CD8-positive, alpha-beta memory T cell (primary cell): Measurements from ENCODE around the gene ZSCAN22. TPM values are rescaled to one million over a fixed set of nuclear protein-coding genes. Genes with fewer than 3 reads are reported as not detected.

ENCODE experiments used
- CTCF ChIA-PET: fragments of 350-600 bp; sonication (Branson Sonifier 250); formaldehyde crosslinking; loops from one replicate; lab custom pipeline; 2021; ENCODE audit warnings: antibody characterized with exemption; lab: Charles Lee
- POLR2A ChIA-PET: fragments of 350-600 bp; sonication (Branson Sonifier 250); formaldehyde crosslinking; loops from one replicate; lab custom pipeline; 2021; ENCODE audit warnings: antibody characterized with exemption; lab: Charles Lee
- DNase-seq, 5 donors: peaks; one replicate each; pipeline versions ENCODE4 v3.0.0 to v3.0.0-alpha.2; 2020 to 2022; ENCODE audit warnings: mixed read lengths in 1 of 5
- H3K27ac ChIP-seq: one replicate; pipeline ENCODE4 v1.7.0; 2013; ENCODE audit warnings: low read depth, mild to moderate bottlenecking, low read length, moderate library complexity
- H3K27me3 ChIP-seq: 2 replicates; pipeline ENCODE4 v1.7.0; 2013; ENCODE audit warnings: low read length, mild to moderate bottlenecking; ENCODE audit not compliant: insufficient read depth, poor library complexity, severe bottlenecking
- H3K36me3 ChIP-seq: 2 replicates; pipeline ENCODE4 v1.7.0; 2013; ENCODE audit warnings: mild to moderate bottlenecking, low read length, moderate library complexity; ENCODE audit not compliant: insufficient read depth
- H3K4me1 ChIP-seq: 2 replicates; pipeline ENCODE4 v1.7.0; 2013; ENCODE audit warnings: mild to moderate bottlenecking, low read length, moderate library complexity; ENCODE audit not compliant: insufficient read depth
- H3K4me3 ChIP-seq: 2 replicates; pipeline ENCODE4 v1.7.0; 2013; ENCODE audit warnings: mild to moderate bottlenecking, low read length
- H3K9me3 ChIP-seq: 2 replicates; pipeline ENCODE4 v1.7.0; 2013; ENCODE audit warnings: mild to moderate bottlenecking, low read length
- H3K27ac Mint-ChIP-seq, 8 donors: one replicate each; pipeline ENCODE4 v1.8.0; 2020 to 2021; ENCODE audit warnings: mixed read lengths in 8 of 8, mild to moderate bottlenecking in 6 of 8, inconsistent platforms in 3 of 8, moderate library complexity in 3 of 8
- H3K27me3 Mint-ChIP-seq, 2 donors: one replicate each; pipeline ENCODE4 v1.8.0; 2020 to 2021; ENCODE audit warnings: mixed read lengths in 2 of 2, mild to moderate bottlenecking in 1 of 2, moderate library complexity in 1 of 2
- H3K36me3 Mint-ChIP-seq, 3 donors: one replicate each; pipeline ENCODE4 v1.8.0; 2020 to 2021; ENCODE audit warnings: mixed read lengths in 3 of 3, inconsistent platforms in 1 of 3, mild to moderate bottlenecking in 1 of 3
- H3K4me1 Mint-ChIP-seq, 3 donors: one replicate each; pipeline ENCODE4 v1.8.0; 2020 to 2021; ENCODE audit warnings: mixed read lengths in 3 of 3, inconsistent platforms in 1 of 3, mild to moderate bottlenecking in 1 of 3
- H3K4me3 Mint-ChIP-seq, 7 donors: one replicate each; pipeline ENCODE4 v1.8.0; 2020 to 2021; ENCODE audit warnings: mixed read lengths in 7 of 7, mild to moderate bottlenecking in 6 of 7, moderate library complexity in 4 of 7, inconsistent platforms in 2 of 7
- H3K9me3 Mint-ChIP-seq, 5 donors: one replicate each; pipeline ENCODE4 v1.8.0; 2020 to 2022; ENCODE audit warnings: mixed read lengths in 5 of 5, mild to moderate bottlenecking in 3 of 5, moderate library complexity in 2 of 5, inconsistent platforms in 1 of 5
- polyA plus RNA-seq: library from polyadenylated mRNA; unstranded; fragments of 300-500 nt; fragmentation: Illumina TruSeq; gene quantifications from one replicate; pipeline ENCODE4 v1.2.3, GENCODE V29; 2021
- total RNA-seq, 2 experiments: library from RNA; stranded (reverse); gene quantifications; one replicate each; pipeline ENCODE4 v1.2.3, GENCODE V29; 2021

The ZSCAN22 gene
- total and polyA plus RNA-seq, 3 experiments from 2014 or later = 2.7 to 5.7 (median 5.3) TPM

DNA sequence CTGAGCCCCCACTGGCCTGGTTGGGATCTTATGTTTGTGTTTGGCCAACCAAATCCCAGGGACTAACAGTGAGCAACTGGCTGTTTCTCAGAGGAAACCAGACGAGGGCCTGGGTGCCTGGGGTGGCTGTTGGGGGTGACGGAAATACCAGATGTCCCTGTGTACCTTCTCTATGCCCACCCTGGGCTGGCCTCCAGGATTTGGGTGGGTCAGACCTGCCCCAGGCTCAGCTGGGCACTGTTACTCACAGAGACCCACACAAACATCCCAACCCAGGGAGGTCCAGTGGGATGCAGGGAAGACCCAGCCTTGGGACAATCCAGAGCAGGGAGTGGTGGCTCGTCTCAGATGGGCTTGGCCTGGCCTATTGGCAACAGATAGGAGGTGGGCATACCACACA is 8.8 kb downstream of the ZSCAN22 start:
- no peaks in the 10 kb centered on the region for H3K4me1 ChIP-seq
- Mint-ChIP-seq H3K36me3 (peaks cover 13 to 51% (median 18%) of the 10 kb centered on the region in 3 donors), H3K27me3 (no peaks in the 10 kb centered on the region), H3K9me3 (no peaks in the 10 kb centered on the region), H3K4me3 (no peak overlapping the region), H3K4me1 (peaks cover 5 to 6% (median 6%) of the 10 kb centered on the region in 3 donors), H3K27ac (no peak overlapping the region)
- DNase-seq = no peak
- ChIA-PET CTCF (no interaction called here), POLR2A (no interaction called here)
- H3K27ac ChIP-seq = no peak overlapping the region
- no peaks in the 10 kb centered on the region for H3K9me3 ChIP-seq
- peaks cover 7% of the 10 kb centered on the region for H3K36me3 ChIP-seq
- H3K4me3 ChIP-seq = no peak overlapping the region
- H3K27me3 ChIP-seq = no peaks in the 10 kb centered on the region

DNA sequence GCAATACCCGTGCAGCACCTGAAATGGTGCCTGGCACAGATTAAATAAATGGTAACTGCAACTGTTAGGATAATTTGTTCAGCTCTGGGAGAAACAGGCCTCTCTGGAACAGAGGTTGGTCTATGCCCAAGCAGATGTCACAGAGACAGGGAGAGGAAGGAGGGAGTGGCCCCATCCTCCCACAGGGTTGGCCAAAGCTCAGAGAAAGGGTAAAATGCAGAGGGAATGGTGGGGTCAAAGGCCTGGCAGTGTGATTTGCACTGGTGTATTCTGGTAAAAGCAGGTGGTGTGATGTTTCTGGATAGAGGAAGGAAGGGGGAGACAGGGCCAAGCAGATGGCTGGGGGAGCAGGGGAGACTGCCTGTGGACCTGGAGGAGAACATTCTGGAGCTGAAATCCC is 9.4 kb downstream of the ZSCAN22 start:
- no peak for DNase-seq
- ChIA-PET CTCF (no interaction called here), POLR2A (no interaction called here)
- Mint-ChIP-seq H3K27ac (peak overlapping the region in 1 of 8 donors; percentile 60), H3K9me3 (no peaks in the 10 kb centered on the region), H3K4me1 (peaks cover 5 to 6% (median 6%) of the 10 kb centered on the region in 3 donors), H3K4me3 (no peak overlapping the region), H3K27me3 (no peaks in the 10 kb centered on the region), H3K36me3 (peaks cover 16 to 56% (median 20%) of the 10 kb centered on the region in 3 donors)
- H3K36me3 ChIP-seq = peaks cover 7% of the 10 kb centered on the region
- no peaks in the 10 kb centered on the region for H3K27me3 ChIP-seq
- H3K4me1 ChIP-seq = no peaks in the 10 kb centered on the region
- H3K27ac ChIP-seq = no peak overlapping the region
- H3K9me3 ChIP-seq = no peaks in the 10 kb centered on the region
- H3K4me3 ChIP-seq = no peak overlapping the region

DNA sequence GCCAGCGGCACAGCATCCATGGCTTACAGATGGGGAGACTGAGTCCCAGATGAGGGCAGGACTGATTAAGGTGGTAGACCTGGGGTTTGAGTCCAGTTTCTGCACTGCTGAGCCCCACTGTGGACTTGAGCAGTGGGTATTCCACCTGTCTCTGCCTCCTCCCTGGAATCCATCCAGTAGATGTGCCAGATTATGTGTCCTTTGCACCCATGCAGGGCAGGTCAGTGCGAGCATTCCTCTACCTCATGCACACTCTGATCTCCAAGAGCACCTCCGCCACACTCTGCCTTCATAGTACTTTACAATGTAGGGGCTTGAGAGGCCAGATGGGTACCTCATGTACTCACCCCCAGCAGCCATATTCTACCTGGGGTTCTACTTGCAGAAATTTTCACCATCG is 10.0 kb downstream of the ZSCAN22 start:
- H3K27ac Mint-ChIP-seq = no peak overlapping the region

DNA sequence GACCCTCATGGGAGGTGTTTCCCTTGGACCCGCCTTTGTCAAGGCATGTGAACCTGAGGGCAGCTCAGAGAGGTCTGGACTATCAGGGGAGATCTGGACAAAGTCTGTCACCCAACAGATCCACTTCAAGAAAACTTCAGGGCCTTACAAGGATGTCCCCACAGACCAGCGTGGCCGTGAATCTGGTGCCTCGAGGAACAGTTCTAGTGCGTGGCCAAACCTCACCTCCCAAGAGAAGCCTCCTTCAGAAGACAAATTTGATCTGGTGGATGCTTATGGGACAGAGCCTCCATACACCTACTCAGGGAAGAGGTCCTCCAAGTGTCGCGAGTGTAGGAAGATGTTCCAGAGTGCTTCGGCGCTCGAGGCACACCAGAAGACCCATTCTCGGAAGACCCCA is 11.5 kb downstream of the ZSCAN22 start:
- Histone ChIP-seq H3K36me3 (peaks cover 7% of the 10 kb centered on the region), H3K4me1 (no peaks in the 10 kb centered on the region), H3K27ac (no peak overlapping the region), H3K27me3 (no peaks in the 10 kb centered on the region), H3K4me3 (no peak overlapping the region), H3K9me3 (no peaks in the 10 kb centered on the region)
- peaks cover 16 to 58% (median 29%) of the 10 kb centered on the region in 3 donors for H3K36me3 Mint-ChIP-seq
- peak overlapping the region in 1 of 8 donors; percentile 36 for H3K27ac Mint-ChIP-seq
- no peak overlapping the region for H3K4me3 Mint-ChIP-seq
- H3K9me3 Mint-ChIP-seq = no peaks in the 10 kb centered on the region
- POLR2A ChIA-PET = no interaction called here
- H3K27me3 Mint-ChIP-seq = no peaks in the 10 kb centered on the region
- H3K4me1 Mint-ChIP-seq = peaks cover 5 to 6% (median 6%) of the 10 kb centered on the region in 3 donors
- CTCF ChIA-PET = no interaction called here
- no peak for DNase-seq

More for the DNA sequence above, 10.0 kb downstream of the ZSCAN22 start:
- no peaks in the 10 kb centered on the region for H3K4me1 ChIP-seq
- H3K27me3 Mint-ChIP-seq = no peaks in the 10 kb centered on the region
- no peaks in the 10 kb centered on the region for H3K9me3 Mint-ChIP-seq
- no peak for DNase-seq
- no peaks in the 10 kb centered on the region for H3K27me3 ChIP-seq
- H3K27ac ChIP-seq = no peak overlapping the region
- H3K4me3 Mint-ChIP-seq = no peak overlapping the region
- CTCF ChIA-PET = no interaction called here
- H3K9me3 ChIP-seq = no peaks in the 10 kb centered on the region
- peaks cover 5 to 6% (median 6%) of the 10 kb centered on the region in 3 donors for H3K4me1 Mint-ChIP-seq
- H3K4me3 ChIP-seq = no peak overlapping the region
- POLR2A ChIA-PET = no interaction called here
- H3K36me3 ChIP-seq = peaks cover 7% of the 10 kb centered on the region
- peaks cover 16 to 59% (median 23%) of the 10 kb centered on the region in 3 donors for H3K36me3 Mint-ChIP-seq

DNA sequence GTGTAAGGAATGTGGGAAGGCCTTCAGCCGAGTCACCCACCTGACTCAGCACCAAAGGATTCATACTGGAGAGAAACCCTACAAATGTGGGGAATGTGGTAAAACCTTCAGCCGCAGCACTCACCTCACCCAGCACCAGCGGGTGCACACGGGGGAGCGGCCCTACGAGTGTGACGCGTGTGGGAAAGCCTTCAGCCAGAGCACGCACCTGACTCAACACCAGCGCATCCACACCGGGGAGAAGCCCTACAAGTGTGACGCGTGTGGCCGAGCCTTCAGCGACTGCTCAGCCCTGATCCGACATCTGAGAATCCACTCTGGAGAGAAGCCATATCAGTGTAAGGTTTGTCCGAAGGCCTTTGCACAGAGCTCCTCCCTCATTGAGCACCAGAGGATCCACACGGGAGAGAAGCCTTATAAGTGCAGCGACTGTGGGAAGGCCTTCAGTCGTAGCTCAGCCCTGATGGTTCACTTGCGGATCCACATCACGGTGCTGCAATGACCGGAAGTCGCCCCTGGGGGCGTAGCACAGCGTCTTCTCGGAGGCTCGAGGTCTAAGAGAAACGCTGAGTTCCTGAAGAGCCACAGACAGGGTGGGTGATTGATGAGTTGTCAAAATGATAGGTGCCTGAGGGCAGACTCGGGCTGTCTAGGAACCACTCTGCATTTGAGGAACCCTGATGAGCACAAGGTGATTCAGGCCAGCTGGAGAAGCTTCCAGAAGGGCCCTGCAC is 12.2 kb downstream of the ZSCAN22 start:
- DNase-seq = peak in 1 of 5 donors; percentile 45
- ChIA-PET CTCF (no interaction called here), POLR2A (no interaction called here)
- Histone ChIP-seq H3K27ac (no peak overlapping the region), H3K36me3 (peaks cover 7% of the 10 kb centered on the region), H3K4me1 (no peaks in the 10 kb centered on the region), H3K9me3 (no peaks in the 10 kb centered on the region), H3K4me3 (no peak overlapping the region), H3K27me3 (no peaks in the 10 kb centered on the region)
- Mint-ChIP-seq H3K9me3 (no peaks in the 10 kb centered on the region), H3K27me3 (no peaks in the 10 kb centered on the region), H3K27ac (no peak overlapping the region), H3K4me3 (no peak overlapping the region), H3K4me1 (peaks cover 5 to 6% (median 6%) of the 10 kb centered on the region in 3 donors), H3K36me3 (peaks cover 16 to 59% (median 29%) of the 10 kb centered on the region in 3 donors)

DNA sequence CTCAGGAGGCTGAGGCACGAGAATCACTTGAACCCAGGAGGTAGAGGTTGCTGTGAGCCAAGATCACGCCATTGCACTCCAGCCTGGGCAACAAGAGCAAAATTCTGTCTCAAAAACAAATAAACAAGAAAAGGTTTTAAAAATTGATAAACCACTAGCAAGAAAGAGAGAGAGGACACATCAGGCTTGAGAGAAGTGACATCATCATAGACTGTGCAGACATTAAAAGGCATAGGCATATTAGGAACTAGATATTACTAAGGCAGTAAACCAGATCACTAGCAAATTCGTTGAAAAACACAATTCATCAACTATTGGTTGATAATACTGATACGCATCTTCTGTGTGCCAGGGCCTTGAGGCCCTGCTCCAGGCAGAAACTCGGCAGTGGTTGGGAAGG is 18.8 kb downstream of the ZSCAN22 start:
- H3K27ac Mint-ChIP-seq = peak overlapping the region; percentile 67 to 94 (median 83)
- no peaks in the 10 kb centered on the region for H3K9me3 ChIP-seq
- H3K36me3 ChIP-seq = no peaks in the 10 kb centered on the region
- H3K27me3 ChIP-seq = no peaks in the 10 kb centered on the region
- peaks cover 26 to 36% (median 32%) of the 10 kb centered on the region in 3 donors for H3K4me1 Mint-ChIP-seq
- H3K27me3 Mint-ChIP-seq = no peaks in the 10 kb centered on the region
- H3K9me3 Mint-ChIP-seq = no peaks in the 10 kb centered on the region
- H3K4me3 ChIP-seq = no peak overlapping the region
- POLR2A ChIA-PET = no interaction called here
- peak overlapping the region; percentile 75 to 94 (median 91) for H3K4me3 Mint-ChIP-seq
- CTCF ChIA-PET = no interaction called here
- no peak for DNase-seq
- H3K27ac ChIP-seq = no peak overlapping the region
- peaks cover 19% of the 10 kb centered on the region for H3K4me1 ChIP-seq
- peaks cover 3 to 17% (median 15%) of the 10 kb centered on the region in 3 donors for H3K36me3 Mint-ChIP-seq

DNA sequence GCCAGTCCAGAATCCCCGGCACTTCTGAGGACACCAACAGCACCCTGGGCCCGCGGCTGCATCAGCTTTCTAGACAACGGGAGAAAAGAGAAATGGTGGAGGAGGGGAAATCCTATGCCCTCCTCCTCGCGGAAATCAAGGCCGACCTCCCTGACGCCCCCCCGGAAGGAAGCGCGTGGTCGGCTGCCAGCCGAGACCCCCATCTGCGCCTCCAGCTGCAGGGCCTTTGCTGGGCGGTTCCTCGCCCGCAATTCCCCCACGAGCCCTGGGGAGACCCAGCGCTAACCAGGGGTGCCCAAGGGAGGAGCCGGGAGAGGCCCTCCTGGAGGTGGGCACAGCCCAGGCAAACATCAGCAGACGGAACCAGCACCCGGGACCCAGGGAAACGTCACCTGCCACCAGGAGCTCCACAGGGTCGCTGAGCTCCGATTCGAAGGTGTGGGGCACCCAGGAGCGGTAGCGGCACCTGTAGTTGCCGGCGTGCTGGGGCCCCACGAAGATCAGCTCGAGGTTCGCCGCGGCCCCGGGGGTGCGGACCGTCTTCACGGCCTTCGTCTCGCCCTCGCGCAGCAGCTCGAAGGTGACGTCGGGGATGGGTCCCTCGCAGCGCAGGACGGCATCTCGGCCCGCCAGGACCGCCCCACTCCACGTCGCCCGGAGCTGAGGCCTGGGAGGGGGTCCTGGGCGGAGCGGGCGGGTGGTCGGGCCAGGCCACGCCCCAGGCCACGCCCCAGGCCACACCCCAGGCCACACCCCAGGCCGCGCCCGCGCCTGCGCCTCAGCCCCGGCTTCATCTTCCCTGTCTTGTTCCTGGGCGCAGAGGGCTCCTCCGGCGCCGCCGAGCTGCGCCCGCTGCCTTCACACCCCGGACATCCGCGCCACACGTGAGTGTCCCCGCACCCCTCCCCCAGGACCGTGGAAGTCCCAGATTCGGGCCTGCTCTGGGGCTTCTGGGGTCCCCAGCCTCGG is 20.5 kb downstream of the ZSCAN22 start:
- peak overlapping the region; percentile 72 for H3K4me3 ChIP-seq
- Mint-ChIP-seq H3K27ac (peak overlapping the region; percentile 86 to 96 (median 90)), H3K36me3 (peaks cover 0 to 16% (median 7%) of the 10 kb centered on the region in 3 donors), H3K4me1 (peaks cover 26 to 36% (median 32%) of the 10 kb centered on the region in 3 donors), H3K27me3 (no peaks in the 10 kb centered on the region), H3K4me3 (peak overlapping the region; percentile 91 to 97 (median 93)), H3K9me3 (no peaks in the 10 kb centered on the region)
- CTCF ChIA-PET = interaction anchor here (0.8 to 2.0 kb wide), 3 partner anchors 15 to 172 kb away, joined by 3 to 13 read pairs (median 4); partner anchors contain the start of gene ZNF497
- POLR2A ChIA-PET = interaction anchor here (0.6 to 2.3 kb wide), 11 partner anchors 9 to 620 kb away, joined by 3 to 16 read pairs (median 5); partner anchors contain the start of genes ZBTB45, ZNF274, ZNF497 and ZNF671
- peak; percentile 44 to 85 (median 71) for DNase-seq
- no peaks in the 10 kb centered on the region for H3K27me3 ChIP-seq
- peaks cover 19% of the 10 kb centered on the region for H3K4me1 ChIP-seq
- no peaks in the 10 kb centered on the region for H3K36me3 ChIP-seq
- peak overlapping the region; percentile 67 for H3K27ac ChIP-seq
- H3K9me3 ChIP-seq = no peaks in the 10 kb centered on the region
